ENCODE results near the gene ZNF771.
"Not testable (repeated sequence)": the region's sequence is repeated elsewhere in the genome, so short reads cannot be mapped to it uniquely, and the experiment has no call there.

Gene ZNF771

DNA sequence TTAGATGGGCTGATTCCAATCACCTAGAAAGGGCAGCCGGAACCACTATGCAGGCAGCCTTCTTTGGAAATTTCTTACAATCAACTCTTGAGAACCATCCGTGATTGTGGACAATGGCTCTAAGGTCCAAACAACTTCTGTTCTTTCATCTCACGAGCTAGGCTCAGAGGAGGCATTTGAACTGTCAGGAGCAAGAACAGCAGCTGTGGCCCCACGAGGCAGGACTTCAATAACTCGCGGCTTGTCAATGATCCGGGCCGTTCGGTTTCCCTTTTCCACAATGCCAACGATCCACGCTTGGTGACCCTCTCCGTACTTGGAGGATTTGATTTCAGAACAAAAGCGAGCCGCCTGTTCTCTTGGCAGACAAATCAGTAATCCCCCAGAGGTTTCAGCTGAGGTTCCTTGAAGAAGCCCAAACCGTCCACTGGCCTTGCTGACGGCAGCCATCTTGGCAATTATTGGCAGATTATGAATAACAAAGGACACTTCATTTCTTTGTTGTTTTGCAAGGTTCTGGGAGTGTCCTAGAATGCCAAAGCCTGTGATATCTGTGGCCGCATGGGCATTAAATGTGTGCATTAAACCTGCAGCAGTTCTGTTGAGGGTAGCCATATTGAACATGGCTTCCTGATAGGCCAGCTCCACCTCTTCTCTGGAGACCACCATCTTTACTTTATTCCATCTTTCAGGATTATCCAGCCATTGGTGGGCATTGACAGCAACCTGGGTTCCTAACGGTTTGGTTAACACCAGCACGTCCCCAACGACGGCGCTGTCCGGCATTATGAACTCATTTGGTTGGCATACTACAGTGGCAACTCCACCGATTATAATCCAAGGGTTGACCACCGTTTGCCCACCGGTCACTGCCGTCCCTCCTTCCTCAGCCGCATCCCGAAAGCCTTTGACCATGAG lies 37.1 kb downstream of the ZNF771 start:
- H3K27me3 ChIP-seq, result no peaks in the 10 kb centered on the region
- TF ChIP-seq Cebpa-rat (IDR thresholded peaks at IDR 0.05), result no peak
- H3K4me3 ChIP-seq, result peak overlapping the region; percentile 75 to 89 (median 86)
- H3K27ac ChIP-seq, result peak overlapping the region; percentile 92 to 98 (median 96)
- H4K20me1 ChIP-seq, result peaks cover 3 to 27% (median 15%) of the 10 kb centered on the region in 11 experiments; a peak in 12 of 22 replicates
- peak overlapping the region; percentile 89 to 99 (median 96) for H3K9ac ChIP-seq
- peaks cover 10 to 30% (median 18%) of the 10 kb centered on the region in 11 experiments; a peak in 19 of 22 replicates for H3K9me3 ChIP-seq (replicated peaks in 1 of 11)
- peak overlapping the region; percentile 89 to 99 (median 97) for H3K4me2 ChIP-seq
- H3K36me3 ChIP-seq, result peaks cover 20 to 27% (median 24%) of the 10 kb centered on the region in 11 experiments
- H3K4me1 ChIP-seq, result peaks cover 22 to 50% (median 31%) of the 10 kb centered on the region in 10 experiments

DNA sequence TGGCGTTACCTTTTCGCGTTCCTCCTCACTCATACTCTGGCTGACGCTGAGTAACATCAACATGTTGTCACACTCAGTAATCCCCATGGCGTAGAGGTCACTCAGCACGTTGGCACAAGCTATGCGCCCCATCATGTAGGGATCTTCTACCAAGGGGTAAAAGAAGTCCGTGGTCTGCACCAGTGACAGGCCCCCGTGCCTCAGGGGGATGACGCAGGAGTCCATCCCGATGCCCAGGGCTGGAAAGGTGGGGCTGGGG lies 37.7 kb downstream of the ZNF771 start:
- Histone ChIP-seq H3K27me3 (no peaks in the 10 kb centered on the region), H3K27ac (peak overlapping the region; percentile 92 to 98 (median 96)), H3K4me2 (peak overlapping the region; percentile 89 to 99 (median 97)), H3K4me3 (peak overlapping the region; percentile 75 to 89 (median 86)), H3K9me3 (replicated peaks in 1 of 11) (peaks cover 10 to 30% (median 18%) of the 10 kb centered on the region in 11 experiments; a peak in 19 of 22 replicates), H3K4me1 (peaks cover 22 to 46% (median 27%) of the 10 kb centered on the region in 10 experiments), H4K20me1 (peaks cover 3 to 27% (median 15%) of the 10 kb centered on the region in 11 experiments; a peak in 12 of 22 replicates), H3K36me3 (peaks cover 20 to 27% (median 24%) of the 10 kb centered on the region in 11 experiments), H3K9ac (peak overlapping the region; percentile 89 to 99 (median 96))
- no peak for TF ChIP-seq Cebpa-rat (IDR thresholded peaks at IDR 0.05)

- peaks cover 20 to 27% (median 24%) of the 10 kb centered on the region in 11 experiments for H3K36me3 ChIP-seq
- H4K20me1 ChIP-seq, result peaks cover 3 to 27% (median 15%) of the 10 kb centered on the region in 11 experiments; a peak in 12 of 22 replicates
- peak within 1 kb of the TSS; percentile 89 to 99 (median 97) for H3K4me2 ChIP-seq
- H3K27ac ChIP-seq, result peak within 1 kb of the TSS; percentile 92 to 98 (median 96)
- H3K4me3 ChIP-seq, result peak within 1 kb of the TSS; percentile 75 to 89 (median 86)
- peaks cover 22 to 46% (median 28%) of the 10 kb centered on the region in 10 experiments for H3K4me1 ChIP-seq
- peak; percentile 90 to 99 (median 95); a peak in 20 of 22 replicates for TF ChIP-seq Cebpa-rat (IDR thresholded peaks at IDR 0.05)
- peaks cover 10 to 30% (median 18%) of the 10 kb centered on the region in 11 experiments; a peak in 19 of 22 replicates for H3K9me3 ChIP-seq (replicated peaks in 1 of 11)
- H3K27me3 ChIP-seq, result no peaks in the 10 kb centered on the region
- peak within 1 kb of the TSS; percentile 89 to 99 (median 96) for H3K9ac ChIP-seq
Measured at GRCh38 chr16:30445408-30446202, 38.2 kb downstream of the ZNF771 start, which contains the start of gene SEPHS2. Gene SEPHS2 (minus strand): TSS chr16:30445874. CDS start chr16:30445727, 147 bp downstream.

GRCh38 chr16:30446203-30446595 lies 38.8 kb downstream of the ZNF771 start:
- no peaks in the 10 kb centered on the region for H3K27me3 ChIP-seq
- peaks cover 20 to 27% (median 24%) of the 10 kb centered on the region in 11 experiments for H3K36me3 ChIP-seq
- H4K20me1 ChIP-seq, result peaks cover 3 to 27% (median 15%) of the 10 kb centered on the region in 11 experiments; a peak in 12 of 22 replicates
- peaks cover 10 to 30% (median 18%) of the 10 kb centered on the region in 11 experiments; a peak in 19 of 22 replicates for H3K9me3 ChIP-seq (replicated peaks in 1 of 11)
- peak overlapping the region; percentile 92 to 98 (median 96); a peak in 21 of 22 replicates for H3K27ac ChIP-seq
- peak overlapping the region; percentile 75 to 89 (median 86); a peak in 19 of 20 replicates for H3K4me3 ChIP-seq
- no peak for TF ChIP-seq Cebpa-rat (IDR thresholded peaks at IDR 0.05)
- peak overlapping the region; percentile 57 to 99 (median 96); a peak in 20 of 22 replicates for H3K9ac ChIP-seq
- peak overlapping the region; percentile 89 to 99 (median 97) for H3K4me2 ChIP-seq
- H3K4me1 ChIP-seq, result peaks cover 22 to 49% (median 32%) of the 10 kb centered on the region in 10 experiments

GRCh38 chr16:30447512-30448226 lies 40.3 kb downstream of the ZNF771 start:
- Histone ChIP-seq H3K4me2 (no peak overlapping the region), H3K36me3 (peaks cover 20 to 24% (median 22%) of the 10 kb centered on the region in 11 experiments), H3K27me3 (no peaks in the 10 kb centered on the region), H3K9ac (no peak overlapping the region), H4K20me1 (peaks cover 3 to 26% (median 15%) of the 10 kb centered on the region in 11 experiments; a peak in 12 of 22 replicates), H3K4me1 (peaks cover 22 to 51% (median 32%) of the 10 kb centered on the region in 10 experiments), H3K4me3 (no peak overlapping the region), H3K27ac (no peak overlapping the region), H3K9me3 (replicated peaks in 1 of 11) (peaks cover 10 to 29% (median 18%) of the 10 kb centered on the region in 11 experiments; a peak in 19 of 22 replicates)
- TF ChIP-seq Cebpa-rat (IDR thresholded peaks at IDR 0.05), result no peak

GRCh38 chr16:30449116-30449435 lies 41.7 kb downstream of the ZNF771 start:
- Histone ChIP-seq H4K20me1 (peaks cover 0 to 12% (median 6%) of the 10 kb centered on the region in 11 experiments; a peak in 10 of 22 replicates), H3K27ac (no peak overlapping the region), H3K9me3 (replicated peaks in 1 of 11) (peaks cover 9 to 16% (median 11%) of the 10 kb centered on the region in 11 experiments; a peak in 19 of 22 replicates), H3K4me1 (peaks cover 15 to 44% (median 25%) of the 10 kb centered on the region in 10 experiments), H3K4me3 (no peak overlapping the region), H3K9ac (no peak overlapping the region), H3K27me3 (no peaks in the 10 kb centered on the region), H3K36me3 (peaks cover 7 to 11% (median 8%) of the 10 kb centered on the region in 11 experiments; a peak in 21 of 22 replicates), H3K4me2 (no peak overlapping the region)
- TF ChIP-seq Cebpa-rat (IDR thresholded peaks at IDR 0.05), result no peak

GRCh38 chr16:30452709-30453580 lies 45.5 kb downstream of the ZNF771 start:
- H3K9me3 ChIP-seq (replicated peaks in 1 of 11); H3K9ac ChIP-seq; H3K4me3 ChIP-seq; H3K27ac ChIP-seq; H3K36me3 ChIP-seq; H4K20me1 ChIP-seq; H3K27me3 ChIP-seq: not testable (repeated sequence)
- Histone ChIP-seq H3K4me2 (peak overlapping the region in 4 of 11 experiments; percentile 2 to 35 (median 29); a peak in 2 of 22 replicates), H3K4me1 (peaks cover 2 to 36% (median 11%) of the 10 kb centered on the region in 10 experiments; a peak in 15 of 20 replicates)
